Suppressor macrophage treated with lipopolysaccharide for 4 hours (primary cell): ENCODE results near the gene OBP2B.
"Not testable (repeated sequence)": the region's sequence is repeated elsewhere in the genome, so short reads cannot be mapped to it uniquely, and the experiment has no call there.

Experiments used
- DNase-seq: peaks from one replicate; pipeline ENCODE4 v3.0.0-alpha.2; 2020

OBP2B gene

GRCh38 chr9:133221177-133221809, 12.2 kb upstream of the OBP2B start:
- DNase-seq = no peak

GRCh38 chr9:133218049-133218975, 9.3 kb upstream of the OBP2B start:
- not testable (repeated sequence) for DNase-seq

- not testable (repeated sequence) for DNase-seq
These were observed 8.4 kb upstream of the OBP2B start for GRCh38 chr9:133217333-133217988.

- not testable (repeated sequence) for DNase-seq
These were observed 5.2 kb upstream of the OBP2B start for GRCh38 chr9:133214276-133214675.

GRCh38 chr9:133210609-133211008, 1.6 kb upstream of the OBP2B start:
- DNase-seq = no peak

- no peak for DNase-seq
These were observed 1.1 kb upstream of the OBP2B start for GRCh38 chr9:133210202-133210532.

- DNase-seq = not testable (repeated sequence)
These were observed 514 bp upstream of the OBP2B start for GRCh38 chr9:133209327-133210201.

GRCh38 chr9:133208171-133208879, 725 bp downstream of the OBP2B start:
- DNase-seq = not testable (repeated sequence)

GRCh38 chr9:133207540-133208170, 1.4 kb downstream of the OBP2B start:
- no peak for DNase-seq

GRCh38 chr9:133207021-133207531, 2.0 kb downstream of the OBP2B start:
- DNase-seq = no peak

GRCh38 chr9:133205996-133206931, 2.8 kb downstream of the OBP2B start:
- DNase-seq = no peak

GRCh38 chr9:133205481-133205887, 3.6 kb downstream of the OBP2B start:
- DNase-seq = not testable (repeated sequence)

GRCh38 chr9:133204993-133205336, 4.1 kb downstream of the OBP2B start:
- DNase-seq = no peak

GRCh38 chr9:133204335-133204992, 4.6 kb downstream of the OBP2B start:
- DNase-seq = no peak

- no peak for DNase-seq
These were observed 5.5 kb downstream of the OBP2B start for GRCh38 chr9:133203506-133204075.

- no peak for DNase-seq
These were observed 6.2 kb downstream of the OBP2B start for GRCh38 chr9:133202688-133203453.

GRCh38 chr9:133202145-133202513, 6.9 kb downstream of the OBP2B start:
- DNase-seq = no peak

- DNase-seq = no peak
These were observed 7.5 kb downstream of the OBP2B start for GRCh38 chr9:133201424-133202144.
